Anterior cingulate cortex (tissue), 58 donors: ENCODE measurements around the gene MYLK.

Source experiments
- DNase-seq, 58 donors: peaks; one replicate each; lab custom pipeline; 2025; lab: John Stamatoyannopoulos, UW

The MYLK gene

DNA sequence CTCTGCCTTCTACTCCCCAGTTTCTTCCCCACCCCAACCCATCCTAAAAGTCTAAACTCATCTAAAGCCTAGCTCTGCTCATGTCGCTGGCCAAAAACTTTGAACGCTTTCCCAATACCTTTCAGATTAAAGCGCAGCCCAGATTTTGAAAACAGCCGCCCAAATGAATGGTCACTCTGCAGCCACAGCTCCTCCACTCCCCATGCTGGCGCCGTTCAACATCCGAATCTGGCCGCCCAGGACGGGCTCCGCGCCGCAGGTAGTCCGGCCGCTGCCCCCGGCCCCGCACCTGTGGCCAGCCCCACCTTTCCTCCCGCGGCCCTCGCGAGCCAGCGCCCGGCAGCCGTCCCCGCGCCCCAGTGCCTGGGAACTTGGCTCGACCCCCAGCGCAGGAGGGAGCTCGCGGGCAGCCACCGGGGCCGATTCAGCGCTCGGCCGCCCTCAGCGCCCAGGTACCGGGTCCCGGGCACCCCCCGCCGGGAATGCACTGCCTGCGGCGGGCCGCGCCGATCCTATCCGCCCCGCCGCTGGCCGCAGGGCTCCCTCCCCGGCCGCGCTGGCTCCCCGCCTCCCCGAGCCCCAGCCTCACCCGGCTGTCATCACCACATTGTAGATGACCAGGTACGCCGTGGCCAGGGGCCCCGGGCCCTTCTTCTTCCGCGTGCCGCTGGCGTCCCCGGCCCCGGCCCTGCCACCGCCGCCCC, 299.7 kb downstream of the MYLK start:
- DNase-seq: peak in 46 of 58 donors; percentile 25 to 83 (median 68)

DNA sequence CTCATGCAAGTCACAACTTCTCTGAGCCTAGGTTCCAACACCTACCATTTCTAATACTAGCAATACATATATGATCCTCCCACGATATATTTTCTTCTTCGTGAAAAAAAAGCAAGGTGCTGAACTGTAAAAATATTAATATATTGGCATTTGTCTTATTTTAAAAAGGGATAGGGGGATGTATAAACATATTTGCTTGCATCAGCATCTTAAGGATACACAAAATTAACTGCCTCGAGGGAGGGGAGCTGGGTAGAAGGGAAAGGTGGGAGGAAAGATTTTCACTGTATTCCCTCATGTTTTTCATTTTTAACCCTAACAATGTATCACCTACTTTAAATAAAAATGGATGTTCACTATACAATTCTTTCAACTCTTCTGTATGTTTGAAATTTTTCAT, 300.6 kb downstream of the MYLK start:
- no peak for DNase-seq

DNA sequence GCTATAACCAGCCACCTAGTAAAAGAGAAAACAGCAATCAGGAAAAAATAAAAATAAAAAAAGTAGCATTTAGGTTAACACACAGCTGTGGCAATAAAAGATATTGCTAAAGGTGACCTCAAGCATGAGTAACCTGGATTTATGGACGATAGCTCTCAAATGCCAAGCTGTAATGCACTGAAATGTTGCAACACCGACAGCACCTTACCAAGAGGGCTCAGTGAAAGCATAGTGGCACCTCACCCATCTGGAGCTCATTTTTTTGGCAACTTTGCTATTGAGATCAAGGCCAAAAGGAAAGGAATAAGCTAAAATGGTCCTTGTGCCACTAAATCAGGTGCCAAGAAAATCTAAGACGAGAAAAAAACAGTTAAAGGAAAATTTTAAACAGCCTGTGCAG, 301.8 kb downstream of the MYLK start:
- DNase-seq: no peak

DNA sequence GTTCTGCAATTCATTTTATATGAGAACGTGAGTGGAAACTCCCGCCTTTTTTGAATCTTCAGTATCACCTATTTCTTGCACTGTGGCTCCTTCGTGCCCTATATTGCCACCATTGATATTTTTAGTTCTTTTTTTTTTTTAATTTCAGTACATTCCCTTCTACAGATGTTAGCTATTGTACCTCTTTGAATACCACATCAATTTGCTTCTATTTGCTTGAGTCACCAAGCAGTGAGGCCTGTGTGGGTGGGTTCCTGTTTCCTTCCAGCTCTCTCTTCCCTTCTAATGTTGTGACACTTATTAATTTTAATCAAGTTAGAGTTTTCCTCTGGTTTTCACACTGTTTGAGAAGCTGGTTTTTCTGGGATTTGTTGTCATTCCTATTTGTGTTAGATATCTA, 308.0 kb downstream of the MYLK start:
- DNase-seq: no peak

DNA sequence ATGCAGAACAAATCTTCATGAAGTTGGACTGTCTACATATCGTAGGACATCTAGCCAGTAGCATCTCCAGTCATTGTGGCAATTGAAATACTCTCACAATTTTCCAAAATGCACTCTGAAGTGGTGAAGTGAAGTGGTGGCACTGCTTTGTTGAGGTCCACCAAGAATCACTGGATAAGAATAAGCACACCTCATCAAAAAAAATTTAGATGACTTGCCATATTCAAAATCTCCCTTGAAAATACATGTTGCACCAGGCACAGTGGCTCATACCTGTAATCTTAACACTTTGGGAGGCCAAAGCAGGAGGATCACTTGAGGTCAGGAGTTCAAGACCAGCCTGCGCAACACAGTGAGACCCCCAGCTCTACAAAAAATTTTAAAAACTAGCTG, 312.2 kb downstream of the MYLK start:
- DNase-seq: no peak

DNA sequence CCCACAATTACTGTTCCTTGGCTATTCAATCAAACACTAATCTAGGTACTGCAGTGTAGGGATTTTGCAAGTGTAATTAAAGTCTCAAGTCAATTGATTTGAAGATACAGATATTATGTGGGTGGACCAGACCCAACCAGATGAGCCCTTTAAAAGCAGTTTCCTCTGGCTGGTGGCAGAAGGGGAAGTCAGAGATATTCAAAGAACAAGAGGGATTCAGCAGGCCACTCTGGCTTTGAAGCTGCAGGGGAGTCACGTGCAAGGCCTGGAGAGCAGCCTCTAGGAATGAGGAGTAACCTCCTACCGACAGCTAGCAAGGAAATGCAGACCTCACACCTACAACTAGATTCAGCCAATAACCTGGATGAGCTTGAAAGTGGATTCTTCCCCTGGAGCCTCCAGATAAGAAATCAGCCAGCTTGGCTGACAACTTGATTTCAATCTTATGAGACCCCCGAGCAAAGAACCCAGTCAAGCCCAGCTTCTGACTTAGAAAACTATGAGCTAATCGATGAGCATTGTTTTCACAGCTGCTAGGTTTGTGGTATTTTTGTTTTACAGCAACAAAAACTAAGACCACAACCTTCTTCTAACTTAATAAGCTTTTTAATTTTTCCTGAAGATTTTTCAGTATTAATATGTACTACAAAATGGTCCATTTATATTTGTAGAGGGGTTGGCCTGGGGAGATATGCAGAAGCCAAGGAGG, 312.7 kb downstream of the MYLK start:
- peak in 1 of 58 donors; percentile 14 for DNase-seq

DNA sequence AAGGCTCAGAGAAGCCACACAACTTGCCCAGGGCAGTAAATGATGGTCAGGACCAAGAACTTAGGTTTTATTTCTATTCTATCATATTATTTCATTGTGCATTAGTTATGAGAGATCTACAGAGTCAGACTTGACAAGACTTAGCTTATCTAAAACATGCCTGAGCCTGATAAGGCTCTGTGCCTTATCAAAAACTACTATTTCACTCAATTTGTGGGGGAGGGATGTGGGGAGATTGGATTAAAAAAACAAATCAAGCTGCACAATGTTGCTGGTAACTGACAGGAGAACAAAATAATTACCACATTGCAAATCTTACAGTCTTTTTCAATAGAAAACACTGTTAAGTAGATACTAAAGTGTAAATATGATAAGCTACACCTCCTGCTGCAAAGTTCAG, 315.3 kb downstream of the MYLK start:
- no peak for DNase-seq

DNA sequence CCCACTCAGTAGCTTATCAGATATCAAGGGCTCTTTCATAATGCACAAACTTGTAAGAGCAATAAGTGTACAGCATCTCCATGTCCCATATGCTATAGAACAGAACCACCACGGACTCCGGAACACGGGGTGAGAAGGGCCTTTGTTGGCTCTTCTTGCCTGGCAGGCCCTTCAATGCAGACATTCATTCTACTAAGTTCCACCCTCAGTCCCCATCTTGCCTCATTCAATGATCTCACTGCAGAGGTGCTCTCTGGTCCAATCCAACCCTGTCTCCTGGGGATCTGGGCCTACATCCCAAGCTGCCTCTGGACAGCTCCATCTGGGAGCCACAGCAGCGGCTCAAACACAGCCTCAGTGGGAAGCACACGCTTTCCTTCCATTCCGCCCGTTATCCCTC, 316.1 kb downstream of the MYLK start:
- peak in 26 of 58 donors; percentile 9 to 79 (median 34) for DNase-seq

DNA sequence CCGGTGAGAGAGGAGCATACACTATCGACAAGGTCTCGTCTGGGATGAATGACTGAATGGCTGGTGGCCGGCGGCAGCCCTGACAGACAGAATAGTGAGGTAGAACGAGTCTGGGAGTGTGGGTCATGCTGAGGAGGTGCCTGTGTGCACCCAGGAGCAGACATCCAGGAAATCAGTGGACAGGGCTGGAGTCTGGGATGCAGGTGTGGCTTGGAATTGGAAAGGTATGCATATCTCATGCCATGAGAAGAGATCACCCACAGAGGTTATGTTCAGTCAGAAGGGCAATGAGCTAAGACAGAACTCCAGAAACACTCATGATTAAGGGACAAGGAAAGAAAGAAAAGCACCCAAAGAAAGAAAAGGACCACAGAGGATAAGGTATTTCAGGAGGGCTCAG, 320.1 kb downstream of the MYLK start:
- DNase-seq: no peak

DNA sequence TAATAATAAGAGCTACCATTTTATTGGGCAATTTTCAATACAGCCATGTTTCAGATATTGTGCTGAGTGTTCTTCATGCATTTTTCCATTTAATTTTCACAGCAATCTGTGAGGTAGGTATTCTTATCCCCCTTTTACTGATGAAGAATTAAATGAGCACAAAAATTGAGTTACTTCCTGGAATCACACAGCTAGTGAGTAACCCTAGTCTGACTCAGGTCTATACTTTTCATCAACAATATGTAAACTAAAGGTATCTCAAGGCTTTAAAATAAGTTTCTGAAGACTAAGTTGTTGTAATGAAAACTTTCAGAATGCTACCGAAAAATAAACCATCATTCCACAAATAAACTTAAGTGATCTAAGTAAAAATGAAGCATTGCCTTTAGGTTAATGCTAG, 321.6 kb downstream of the MYLK start:
- no peak for DNase-seq

DNA sequence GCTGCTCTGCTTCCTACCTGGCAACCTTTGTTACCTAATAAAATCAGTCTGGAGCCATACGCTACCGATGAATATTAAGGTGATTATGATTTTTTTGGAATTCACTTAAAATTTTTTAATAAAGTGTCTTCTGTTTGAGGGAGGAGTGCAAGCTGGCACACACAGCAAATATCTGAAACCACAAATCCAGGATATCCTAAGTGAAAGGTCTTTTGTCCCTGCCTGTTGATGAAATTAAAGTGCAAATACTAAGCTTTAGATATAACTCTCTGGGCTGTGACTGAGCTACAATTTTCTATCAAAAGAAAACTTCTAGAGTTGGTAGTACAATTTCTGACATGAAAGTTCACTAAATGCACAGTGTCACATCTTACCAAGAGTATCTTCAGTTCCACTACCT, 322.9 kb downstream of the MYLK start:
- no peak for DNase-seq
